Activated CD4-positive, alpha-beta T cell treated with anti-CD3 and anti-CD28 coated beads for 1 hour (primary cell): ENCODE measurements around the gene ELP5.
A peak's percentile ranks its signal among the peaks of the same experiment; 100 is the strongest.

Experiments
- DNase-seq: peaks from one replicate; pipeline ENCODE4 v3.0.0-alpha.2; 2020

Gene ELP5

GRCh38 chr17:7219812-7220592 lies 32.0 kb upstream of the ELP5 start, which contains the start of the genes ACADVL and DLG4:
Gene ACADVL, plus strand, starts transcription at chr17:7219938. Its CDS starts 47 bp downstream, at chr17:7219985.
Gene DLG4, minus strand, starts transcription at chr17:7219836.
- DNase-seq: peak; percentile 65

DNA sequence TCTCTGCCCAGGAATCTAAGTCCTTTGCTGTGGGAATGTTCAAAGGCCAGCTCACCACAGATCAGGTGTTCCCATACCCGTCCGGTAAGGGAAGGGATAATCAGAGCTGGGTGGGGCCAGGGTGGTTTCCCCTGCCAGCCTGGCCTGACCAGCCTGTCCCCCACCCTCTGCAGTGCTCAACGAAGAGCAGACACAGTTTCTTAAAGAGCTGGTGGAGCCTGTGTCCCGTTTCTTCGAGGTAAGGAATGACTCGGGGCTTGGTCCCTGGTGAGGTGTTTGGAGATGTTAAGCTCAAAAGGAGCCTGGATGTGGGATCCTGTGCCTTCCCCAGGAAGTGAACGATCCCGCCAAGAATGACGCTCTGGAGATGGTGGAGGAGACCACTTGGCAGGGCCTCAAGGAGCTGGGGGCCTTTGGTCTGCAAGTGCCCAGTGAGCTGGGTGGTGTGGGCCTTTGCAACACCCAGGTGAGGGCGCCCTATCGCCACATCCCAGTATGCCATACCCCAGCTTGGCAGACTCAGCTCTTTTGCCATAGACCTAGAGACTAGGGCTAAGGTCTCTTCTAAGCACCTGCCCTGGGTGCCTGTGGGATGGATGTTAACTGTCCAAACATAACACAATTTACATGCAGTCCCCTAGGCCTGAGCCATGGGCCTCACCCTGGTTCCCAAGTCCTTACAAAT lies 31.3 kb upstream of the ELP5 start:
- peak; percentile 47 for DNase-seq

DNA sequence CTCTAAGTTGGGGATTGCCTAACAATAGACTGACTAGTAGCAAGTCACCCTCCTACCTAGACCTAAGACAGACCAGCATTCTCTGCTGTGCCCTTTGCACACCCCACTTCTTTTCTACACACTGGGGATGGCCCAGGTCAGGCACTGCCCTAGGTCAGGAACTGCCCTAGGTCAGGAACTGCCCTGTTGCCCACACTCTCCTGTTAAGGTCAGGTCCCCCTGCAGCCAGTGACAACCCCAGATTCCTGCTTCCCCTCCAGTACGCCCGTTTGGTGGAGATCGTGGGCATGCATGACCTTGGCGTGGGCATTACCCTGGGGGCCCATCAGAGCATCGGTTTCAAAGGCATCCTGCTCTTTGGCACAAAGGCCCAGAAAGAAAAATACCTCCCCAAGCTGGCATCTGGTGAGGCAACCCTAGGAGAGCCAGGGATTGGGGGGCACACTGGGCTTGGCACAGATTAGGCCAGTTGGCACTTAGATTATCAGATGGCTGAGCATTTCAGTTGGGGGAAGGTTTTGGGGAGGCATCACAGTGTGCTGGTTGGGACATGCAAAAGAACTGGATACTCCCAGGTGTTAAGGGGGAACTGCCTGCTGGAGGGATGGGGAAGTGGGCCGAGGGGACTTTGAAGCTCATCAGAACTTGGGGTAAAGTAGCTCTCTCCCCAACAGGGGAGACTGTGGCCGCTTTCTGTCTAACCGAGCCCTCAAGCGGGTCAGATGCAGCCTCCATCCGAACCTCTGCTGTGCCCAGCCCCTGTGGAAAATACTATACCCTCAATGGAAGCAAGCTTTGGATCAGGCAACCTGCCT lies 30.5 kb upstream of the ELP5 start:
- DNase-seq: no peak

- DNase-seq: no peak
Measured at GRCh38 chr17:7222093-7222971, 29.7 kb upstream of the ELP5 start.

DNA sequence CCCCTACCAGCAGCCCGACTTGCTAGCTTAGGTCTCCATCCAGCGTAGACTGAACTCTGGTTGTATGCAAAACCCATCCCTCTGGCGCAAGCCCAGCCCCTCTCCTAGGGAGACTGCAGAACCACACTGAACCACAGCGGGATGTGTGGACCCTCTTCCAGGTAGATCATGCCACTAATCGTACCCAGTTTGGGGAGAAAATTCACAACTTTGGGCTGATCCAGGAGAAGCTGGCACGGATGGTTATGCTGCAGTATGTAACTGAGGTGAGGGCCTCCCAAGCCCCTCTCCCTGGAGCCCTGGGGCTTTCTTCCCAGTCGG lies 29.1 kb upstream of the ELP5 start:
- no peak for DNase-seq

- no peak for DNase-seq
Measured at GRCh38 chr17:7223375-7223774, 28.6 kb upstream of the ELP5 start.

GRCh38 chr17:7224110-7224509 lies 27.9 kb upstream of the ELP5 start:
- no peak for DNase-seq

GRCh38 chr17:7224661-7225111 lies 27.3 kb upstream of the ELP5 start:
- no peak for DNase-seq

DNA sequence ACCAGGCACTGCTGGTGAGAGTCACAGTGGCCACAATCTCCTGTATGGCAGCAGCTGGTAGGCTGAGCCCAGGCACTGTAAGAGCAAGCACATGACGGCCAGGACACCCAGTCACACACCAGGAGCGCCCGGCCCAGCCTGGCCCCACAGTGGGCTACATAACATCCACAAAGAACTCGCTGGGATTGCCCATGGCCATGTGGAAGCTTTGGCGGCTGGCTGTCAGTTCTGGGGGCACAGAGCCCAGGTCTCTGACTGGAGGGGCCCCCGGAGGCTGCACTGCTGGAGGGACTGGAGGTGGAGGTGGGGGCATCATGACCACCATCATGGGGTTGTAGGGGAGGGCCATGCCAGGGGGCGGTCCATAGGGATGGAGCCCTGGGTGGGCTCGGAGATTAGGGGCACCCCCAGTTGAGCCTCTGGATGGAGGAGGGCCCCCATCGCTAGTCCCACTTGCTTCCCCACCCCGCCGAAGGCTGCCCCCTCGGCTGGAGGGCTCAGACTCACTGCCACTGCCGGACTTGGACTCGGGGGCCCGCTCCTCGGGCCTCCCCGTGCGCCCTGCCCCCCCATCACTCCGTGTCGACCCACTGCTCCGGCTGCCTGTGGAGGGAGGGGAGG lies 26.2 kb upstream of the ELP5 start:
- DNase-seq: no peak

DNA sequence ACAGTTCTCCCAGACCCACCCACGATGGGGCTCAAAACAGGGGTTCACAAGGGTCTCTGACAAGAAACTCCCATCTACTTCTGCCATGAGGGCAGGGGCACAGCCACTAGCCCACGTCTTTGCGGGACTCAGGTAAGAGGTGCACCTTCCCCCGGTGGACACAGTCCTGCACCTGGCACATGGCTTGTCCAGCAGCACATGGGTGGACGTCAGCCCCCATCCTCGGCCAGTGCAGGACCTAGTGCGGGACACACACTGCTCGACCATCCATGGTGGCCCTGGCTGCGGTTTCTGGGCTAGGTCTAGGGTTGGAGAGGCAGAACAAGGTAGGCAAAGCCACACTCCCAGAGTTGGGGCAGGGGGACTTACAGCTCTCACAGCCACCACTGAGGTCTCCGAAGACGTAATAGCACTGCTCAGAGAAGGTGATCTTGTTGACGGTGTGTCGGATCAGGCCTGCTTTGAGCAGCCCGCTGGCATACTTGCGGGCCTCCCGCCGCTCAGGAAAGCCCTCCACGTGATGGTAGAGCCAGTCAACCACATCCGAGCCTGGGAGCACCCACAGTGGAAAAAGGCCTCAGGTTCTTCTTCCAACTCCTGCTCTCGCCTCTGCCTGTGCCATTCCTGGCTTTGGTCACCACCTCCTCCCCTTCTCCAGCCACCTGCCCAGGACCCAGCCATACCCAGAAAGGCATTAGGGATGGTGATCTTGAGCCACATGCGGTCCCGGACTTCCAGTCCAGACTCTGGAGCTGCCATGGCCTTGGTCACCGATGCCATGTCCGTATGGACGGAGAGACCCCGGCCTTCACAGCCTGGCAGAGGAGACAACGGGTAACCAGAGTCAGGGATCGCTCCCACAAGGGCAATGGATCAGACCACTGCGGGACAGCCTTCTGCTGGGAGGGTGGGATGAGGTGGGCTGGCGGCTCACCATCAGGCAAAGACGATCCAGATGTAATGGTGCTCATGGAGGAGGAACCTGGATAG lies 25.0 kb upstream of the ELP5 start:
- no peak for DNase-seq

DNA sequence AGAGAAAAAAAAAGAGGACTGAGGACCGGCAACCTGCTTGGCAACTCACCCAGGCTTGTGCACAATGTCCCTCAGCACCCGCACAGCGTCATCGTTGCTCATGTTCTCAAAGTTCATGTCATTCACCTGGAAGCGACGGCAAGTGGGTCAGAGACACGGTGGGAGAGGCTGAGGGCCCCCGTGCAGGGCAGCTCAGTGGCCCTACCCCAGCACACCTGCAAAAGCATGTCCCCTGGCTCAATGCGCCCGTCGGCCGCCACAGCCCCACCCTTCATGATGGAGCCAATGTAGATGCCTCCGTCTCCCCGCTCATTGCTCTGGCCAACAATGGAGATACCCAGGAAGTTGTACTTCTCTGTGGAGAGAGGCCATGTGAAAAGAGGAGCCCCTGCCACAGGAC lies 23.1 kb upstream of the ELP5 start:
- DNase-seq: no peak

DNA sequence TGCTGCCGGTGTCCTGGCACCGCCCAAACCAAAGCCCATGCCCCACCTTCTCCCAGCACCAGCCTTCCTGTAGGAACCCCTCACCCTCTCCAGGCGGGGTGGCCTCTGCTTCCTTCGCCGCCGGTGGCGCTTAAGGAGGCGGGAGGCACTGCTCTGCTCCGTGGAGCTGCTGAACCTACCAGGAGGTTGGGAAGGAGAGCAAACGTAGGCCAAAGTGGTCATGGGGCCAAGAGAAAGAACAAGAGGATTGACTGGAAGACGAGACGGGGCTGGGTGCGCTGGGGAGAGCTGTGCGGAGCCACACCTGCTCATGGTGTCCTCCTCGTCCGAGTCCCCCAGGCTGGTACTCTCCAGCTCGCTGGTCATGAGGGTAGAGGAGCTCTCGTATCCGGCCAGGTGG lies 22.5 kb upstream of the ELP5 start:
- no peak for DNase-seq

DNA sequence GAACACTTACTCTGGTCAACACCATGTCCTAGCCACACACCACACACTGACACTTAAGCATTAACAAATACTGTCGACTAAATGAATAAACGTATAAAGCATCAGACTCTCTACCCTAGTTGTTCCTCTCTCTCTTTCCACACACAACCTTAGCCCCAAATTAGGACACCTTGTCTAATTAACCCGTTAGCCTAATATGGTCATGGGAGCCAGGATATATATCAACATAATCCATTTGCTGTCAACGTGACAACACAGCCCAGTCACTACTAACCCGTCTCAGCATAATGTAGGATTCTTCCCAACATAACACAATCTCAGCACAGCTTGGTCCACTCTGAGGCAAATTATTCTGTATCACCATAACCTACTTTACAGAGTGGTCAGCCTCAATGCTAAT lies 19.9 kb upstream of the ELP5 start:
- no peak for DNase-seq

GRCh38 chr17:7233701-7234082 lies 18.3 kb upstream of the ELP5 start:
- no peak for DNase-seq

DNA sequence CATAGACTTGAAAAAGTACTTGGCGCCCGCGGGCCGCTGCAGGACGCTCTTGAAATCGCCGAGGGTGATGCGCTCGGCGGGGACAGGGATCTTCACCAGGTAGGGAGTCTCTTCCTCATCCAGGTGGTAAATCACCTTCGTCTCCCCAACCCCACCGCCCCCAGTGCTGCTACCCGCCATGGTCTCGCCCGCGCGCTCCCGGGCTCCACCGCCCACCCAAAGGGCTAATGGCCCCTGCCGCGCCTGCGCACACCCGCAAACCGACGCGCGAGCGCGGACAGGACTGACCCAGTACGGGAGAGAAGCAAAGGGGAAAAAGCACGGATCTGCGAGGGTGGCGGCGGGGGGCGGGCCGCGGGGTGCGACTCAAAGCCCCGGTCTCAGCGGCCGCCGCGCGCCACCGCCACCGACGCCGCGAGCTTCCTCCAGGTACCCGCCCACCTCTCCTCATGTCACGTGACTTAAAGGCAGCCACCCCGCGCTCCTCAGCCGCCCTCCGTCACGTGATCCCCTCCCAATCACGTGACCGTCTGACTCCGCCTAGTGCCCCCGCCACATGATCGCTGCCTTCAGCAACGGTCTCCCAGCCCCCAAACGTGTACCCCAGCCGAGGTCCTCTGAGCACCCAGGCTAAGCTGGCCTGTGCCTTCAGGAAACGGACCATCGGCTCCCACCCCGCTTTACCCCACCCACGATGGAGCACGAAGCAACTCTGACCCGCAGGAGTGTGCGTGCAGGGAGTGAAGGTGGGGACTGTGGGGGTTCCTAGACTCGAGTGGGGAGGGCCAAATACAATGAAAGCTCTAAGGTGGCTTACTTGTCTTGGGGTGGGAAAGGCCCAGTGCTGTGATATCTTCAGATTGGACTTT lies 17.7 kb upstream of the ELP5 start, which contains the start of gene DVL2:
TSS of gene DVL2 (minus strand) at position 435 of the 869 bp plus-strand sequence. CDS start at position 180, 255 bp downstream.
- peak; percentile 91 for DNase-seq

- DNase-seq: no peak
Measured at GRCh38 chr17:7235693-7236665, 16.0 kb upstream of the ELP5 start.

- DNase-seq: no peak
Measured at GRCh38 chr17:7236808-7237207, 15.2 kb upstream of the ELP5 start.

DNA sequence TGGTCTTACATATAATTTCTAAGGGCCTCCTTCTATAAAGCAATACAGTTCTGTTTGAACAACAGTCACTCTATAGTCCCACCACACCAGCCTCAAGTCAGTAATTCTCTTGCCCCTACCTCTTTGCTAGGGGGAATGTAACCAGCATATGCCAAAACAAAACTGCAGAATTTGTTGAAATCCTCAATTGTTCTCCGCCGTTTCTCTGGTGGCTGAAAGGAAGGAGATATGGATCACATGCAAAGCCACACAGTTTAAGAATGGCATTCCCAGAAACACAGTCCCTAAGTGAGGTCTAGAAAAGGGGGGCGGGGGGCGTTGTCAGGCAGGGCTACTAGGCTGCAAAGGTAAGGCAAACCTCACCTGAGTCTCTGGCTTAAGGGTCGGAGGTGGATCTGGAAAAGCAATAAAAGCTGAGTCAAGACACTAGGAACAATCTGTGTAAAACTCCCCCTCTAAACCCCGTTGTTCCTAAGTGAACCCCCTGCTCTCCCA lies 14.7 kb upstream of the ELP5 start:
- no peak for DNase-seq
